HG02973 (cell line): ENCODE results near the gene TTC34.
"Not testable (repeated sequence)": the region's sequence is repeated elsewhere in the genome, so short reads cannot be mapped to it uniquely, and the experiment has no call there.

Source experiments
- ATAC-seq: cut with Tn5 transposase; IDR thresholded peaks from one replicate; pipeline ENCODE4 v1.9.1; 2021; ENCODE audit warnings: moderate library complexity; ENCODE audit not compliant: unreplicated experiment

TTC34 gene

GRCh38 chr1:2778220-2778592 lies 23.3 kb downstream of the TTC34 start:
- ATAC-seq: no peak

GRCh38 chr1:2777424-2778219 lies 23.9 kb downstream of the TTC34 start:
- ATAC-seq: no peak

- ATAC-seq: not testable (repeated sequence)
Measured at GRCh38 chr1:2775333-2775732, 26.2 kb downstream of the TTC34 start.

- ATAC-seq: not testable (repeated sequence)
Measured at GRCh38 chr1:2768052-2768451, 33.4 kb downstream of the TTC34 start.

GRCh38 chr1:2759433-2759832 lies 42.1 kb downstream of the TTC34 start:
- ATAC-seq: not testable (repeated sequence)

- not testable (repeated sequence) for ATAC-seq
Measured at GRCh38 chr1:2757519-2757918, 44.0 kb downstream of the TTC34 start.

- not testable (repeated sequence) for ATAC-seq
Measured at GRCh38 chr1:2755426-2755825, 46.1 kb downstream of the TTC34 start.

- ATAC-seq: not testable (repeated sequence)
Measured at GRCh38 chr1:2754597-2754996, 46.9 kb downstream of the TTC34 start.

- ATAC-seq: not testable (repeated sequence)
Measured at GRCh38 chr1:2752503-2752902, 49.0 kb downstream of the TTC34 start.

GRCh38 chr1:2751866-2752265 lies 49.6 kb downstream of the TTC34 start:
- ATAC-seq: not testable (repeated sequence)

GRCh38 chr1:2750766-2751730 lies 50.4 kb downstream of the TTC34 start:
- not testable (repeated sequence) for ATAC-seq

GRCh38 chr1:2750041-2750680 lies 51.3 kb downstream of the TTC34 start:
- not testable (repeated sequence) for ATAC-seq

GRCh38 chr1:2748626-2749025 lies 52.9 kb downstream of the TTC34 start:
- not testable (repeated sequence) for ATAC-seq

- ATAC-seq: not testable (repeated sequence)
Measured at GRCh38 chr1:2694796-2695195, 106.7 kb downstream of the TTC34 start.

- ATAC-seq: not testable (repeated sequence)
Measured at GRCh38 chr1:2690180-2690579, 111.3 kb downstream of the TTC34 start.

- not testable (repeated sequence) for ATAC-seq
Measured at GRCh38 chr1:2688336-2688665, 113.2 kb downstream of the TTC34 start.

GRCh38 chr1:2687638-2688335 lies 113.7 kb downstream of the TTC34 start:
- ATAC-seq: not testable (repeated sequence)

GRCh38 chr1:2687174-2687591 lies 114.3 kb downstream of the TTC34 start:
- ATAC-seq: not testable (repeated sequence)

- ATAC-seq: not testable (repeated sequence)
Measured at GRCh38 chr1:2686091-2686863, 115.2 kb downstream of the TTC34 start.

- not testable (repeated sequence) for ATAC-seq
Measured at GRCh38 chr1:2685671-2686070, 115.8 kb downstream of the TTC34 start.
